GM21528 (cell line): ENCODE data around the gene GDAP2.

ENCODE experiments used
- ATAC-seq: cut with Tn5 transposase; IDR thresholded peaks from one replicate; pipeline ENCODE4 v1.9.1; 2021; ENCODE audit warnings: mild to moderate bottlenecking, moderate library complexity; ENCODE audit not compliant: unreplicated experiment, low FRiP score

The GDAP2 gene

DNA sequence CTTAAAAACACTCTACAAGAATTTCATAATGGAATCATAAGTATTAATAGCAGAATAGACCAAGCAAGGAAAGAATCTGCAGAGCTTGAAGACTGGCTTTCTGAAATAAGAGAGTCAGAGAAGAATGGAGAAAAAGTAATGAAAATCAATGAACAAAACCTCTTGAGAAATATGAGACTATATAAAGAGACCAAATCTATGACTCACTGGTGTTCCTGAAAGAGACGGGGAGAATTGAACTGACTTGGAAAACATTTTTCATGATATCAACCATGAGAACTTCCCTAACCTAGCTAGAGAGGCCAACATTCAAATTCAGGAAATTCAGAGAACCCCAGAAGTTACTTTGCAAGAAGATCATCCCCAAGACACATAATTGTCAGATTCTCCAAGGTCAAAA is 85.6 kb downstream of the GDAP2 start:
- no peak for ATAC-seq

DNA sequence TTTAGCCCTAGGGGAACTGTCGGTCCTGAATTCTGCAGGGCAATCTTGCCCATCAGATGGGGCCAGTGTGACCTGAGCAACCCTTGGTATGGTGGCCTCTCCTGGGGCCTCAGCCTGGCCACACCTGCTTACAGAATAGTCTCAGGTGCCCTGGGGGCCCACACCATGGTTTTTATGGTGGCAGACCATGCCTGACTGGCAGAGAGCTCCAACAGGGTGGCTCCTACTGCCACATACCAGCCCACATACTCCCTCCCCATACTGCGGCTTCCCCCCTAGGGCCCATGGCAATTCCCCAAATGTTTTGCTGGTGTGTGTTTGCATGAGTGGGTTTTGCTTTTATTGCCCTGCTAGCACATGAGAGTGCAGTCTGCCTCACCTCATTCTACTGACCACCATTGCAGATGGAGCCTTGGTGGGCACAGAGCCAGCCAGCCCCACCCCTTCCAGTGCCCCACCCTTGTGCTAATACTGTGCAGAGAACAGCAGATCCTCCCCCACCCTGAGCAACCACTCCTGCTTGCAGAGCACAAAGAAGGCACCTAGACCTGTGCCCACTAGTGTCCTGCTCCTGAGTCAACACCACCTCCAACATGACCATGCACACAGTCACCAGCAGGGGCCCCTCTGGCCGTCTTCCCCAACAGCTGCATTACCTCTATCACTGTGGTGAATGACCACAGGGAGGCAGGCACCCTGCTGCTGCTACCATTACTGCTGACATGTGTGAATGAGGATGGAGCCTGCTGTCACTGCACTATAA is 86.8 kb downstream of the GDAP2 start:
- ATAC-seq, result no peak

DNA sequence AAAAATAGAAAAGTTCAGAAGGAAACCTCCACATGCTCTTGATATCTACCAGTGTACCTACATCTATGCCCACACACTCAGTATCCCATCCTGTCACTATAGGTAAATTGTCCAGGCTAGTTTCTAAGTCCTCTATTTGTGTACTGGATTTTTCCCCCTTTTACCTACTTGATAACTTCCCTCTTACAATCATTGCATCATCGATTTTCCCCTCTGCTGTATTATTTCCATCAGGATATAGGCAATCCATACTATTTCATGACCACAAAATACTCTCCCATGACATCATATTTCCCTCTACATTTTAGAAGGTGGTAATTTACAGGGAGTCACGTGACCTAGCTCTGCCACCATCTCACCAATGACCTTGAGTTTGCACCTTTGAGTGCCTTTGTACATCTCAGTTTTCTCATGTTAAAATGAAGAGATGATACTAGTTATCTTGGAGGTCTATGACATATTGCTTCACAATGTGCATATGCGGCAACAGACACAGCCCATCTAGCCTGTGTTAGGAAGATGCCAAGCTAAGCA is 88.2 kb downstream of the GDAP2 start:
- ATAC-seq, result no peak

DNA sequence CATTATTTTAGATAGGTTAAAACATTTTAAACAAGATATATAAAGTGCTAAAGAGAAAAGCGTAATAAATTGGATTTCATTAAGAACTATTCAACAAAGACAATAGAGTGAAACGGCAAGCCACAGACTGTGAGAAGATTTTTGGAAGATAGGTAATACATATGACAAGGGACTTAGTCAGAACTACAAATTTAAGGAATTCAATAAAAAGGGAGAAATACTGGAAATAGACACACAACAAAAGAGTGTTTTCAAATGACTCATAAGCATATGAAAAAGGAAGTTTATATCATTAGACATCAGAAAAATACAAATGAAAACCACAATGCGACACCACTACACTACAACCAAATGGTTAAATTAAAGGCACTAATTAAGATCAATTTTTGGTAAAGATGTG is 90.5 kb downstream of the GDAP2 start:
- ATAC-seq, result no peak

DNA sequence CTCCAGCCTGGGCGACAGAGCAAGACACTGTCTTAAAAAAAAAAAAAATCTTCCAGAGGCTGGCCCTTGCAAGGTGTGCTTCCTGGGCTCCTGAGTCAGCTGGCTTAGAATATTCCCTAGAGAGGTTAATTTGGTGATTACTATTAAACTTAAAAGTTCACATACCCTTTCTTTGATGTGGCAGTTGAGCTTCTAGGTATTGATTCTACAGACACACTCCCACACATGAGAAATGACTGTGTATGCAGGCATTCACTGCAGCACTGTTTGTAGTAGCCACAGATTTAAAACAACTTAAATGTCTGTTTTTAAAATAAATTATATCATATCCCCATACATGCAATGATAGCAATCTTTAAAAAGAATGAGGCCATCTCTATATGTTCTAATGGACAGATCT is 93.4 kb downstream of the GDAP2 start:
- no peak for ATAC-seq

DNA sequence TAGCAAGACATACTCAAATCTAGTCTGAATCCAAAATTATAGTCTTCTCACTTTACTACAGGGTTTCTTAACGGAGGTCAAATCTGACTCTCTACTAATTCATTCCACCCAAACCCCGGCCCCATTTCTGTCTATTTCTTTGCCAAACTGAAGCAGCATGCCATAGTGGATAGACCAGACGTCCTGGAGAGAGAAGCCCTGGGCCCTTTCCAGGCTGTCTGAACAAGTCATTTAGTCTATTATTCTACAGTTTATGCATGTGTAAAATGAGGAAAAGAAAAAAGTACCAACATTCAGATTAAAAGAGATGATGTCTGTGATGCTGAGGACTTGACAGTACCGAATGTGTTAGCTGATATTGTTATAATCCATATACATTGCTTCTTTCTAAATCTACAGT is 95.0 kb downstream of the GDAP2 start:
- no peak for ATAC-seq

DNA sequence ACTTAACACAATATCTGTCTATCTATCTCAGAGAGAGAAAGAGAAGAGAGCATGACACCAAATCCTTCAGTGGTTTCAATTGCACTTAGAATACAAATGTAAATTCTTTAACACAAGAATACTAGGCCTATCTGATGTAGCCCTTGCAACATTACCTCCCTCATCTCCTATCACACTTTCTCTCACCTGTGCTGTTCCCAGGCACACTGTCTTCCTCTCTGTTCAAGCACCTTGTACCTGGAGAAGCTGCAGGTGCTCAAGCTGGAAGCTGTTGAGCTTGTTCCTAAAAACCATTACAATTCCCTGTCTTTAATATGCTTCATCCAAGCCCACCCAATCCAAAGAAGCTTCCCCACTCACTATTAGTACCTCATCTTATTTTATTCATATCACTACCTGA is 97.0 kb downstream of the GDAP2 start:
- no peak for ATAC-seq

DNA sequence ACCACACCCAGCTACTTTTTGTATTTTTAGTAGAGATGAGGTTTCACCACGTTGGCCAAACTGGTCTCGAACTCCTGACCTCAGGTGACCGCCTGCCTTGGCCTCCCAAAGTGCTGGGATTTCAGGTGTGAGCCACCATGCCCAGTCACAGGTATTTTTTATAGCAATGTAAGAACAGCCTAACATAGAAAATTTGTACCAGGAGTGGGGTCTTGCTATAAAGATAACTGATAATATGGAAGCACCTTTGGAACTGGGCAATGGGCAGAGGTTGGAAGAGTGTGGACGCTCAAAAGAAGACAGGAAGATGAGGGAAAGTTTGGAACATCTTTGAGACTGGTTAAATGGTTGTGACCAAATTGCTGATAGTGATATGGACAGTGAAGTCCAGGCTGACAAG is 99.2 kb downstream of the GDAP2 start:
- no peak for ATAC-seq

DNA sequence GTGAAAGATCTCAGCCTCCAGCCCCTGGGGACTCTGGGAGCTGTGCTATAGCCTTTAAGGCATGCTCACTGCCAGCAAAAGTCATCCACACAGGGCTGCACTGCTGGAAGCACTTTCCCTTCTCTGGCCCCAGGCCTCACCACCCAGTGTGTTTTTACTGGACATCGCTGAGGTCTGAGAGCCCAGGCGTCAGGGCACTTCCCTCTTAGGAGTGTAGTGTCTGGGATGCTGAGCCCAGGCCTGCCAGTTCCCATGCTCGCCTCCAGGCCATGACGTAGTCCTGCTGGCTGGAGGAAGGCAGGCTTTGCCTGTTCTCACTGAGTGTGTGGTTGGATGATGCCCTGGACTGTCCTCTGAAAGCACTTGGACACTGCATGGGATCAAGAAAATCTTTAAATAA is 101.2 kb downstream of the GDAP2 start:
- ATAC-seq, result no peak

DNA sequence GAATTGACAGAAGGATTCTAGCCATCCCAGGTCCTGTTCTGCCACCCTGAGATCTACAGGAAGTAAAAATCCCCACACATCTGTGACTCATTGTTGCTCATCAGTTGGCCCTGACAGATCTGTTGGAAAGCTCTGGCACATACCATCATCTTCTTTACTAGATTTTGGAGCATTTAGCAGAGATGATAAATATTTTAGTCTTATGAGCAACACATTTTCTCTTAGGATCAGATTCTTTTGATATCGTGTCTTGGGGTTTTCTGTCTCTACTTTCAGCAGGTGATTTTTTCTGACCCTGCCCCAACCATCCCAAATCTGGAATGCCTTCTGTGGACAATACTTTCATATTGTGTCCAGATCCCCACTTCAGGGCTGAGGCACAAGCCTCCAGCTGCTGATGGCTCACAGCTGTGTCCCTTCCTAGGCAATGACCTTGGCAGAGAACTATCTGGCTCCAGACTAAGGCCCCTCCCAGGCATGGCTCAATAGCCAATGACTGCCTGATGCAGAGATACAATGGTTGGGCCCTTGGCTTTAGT is 102.8 kb downstream of the GDAP2 start:
- ATAC-seq, result no peak

DNA sequence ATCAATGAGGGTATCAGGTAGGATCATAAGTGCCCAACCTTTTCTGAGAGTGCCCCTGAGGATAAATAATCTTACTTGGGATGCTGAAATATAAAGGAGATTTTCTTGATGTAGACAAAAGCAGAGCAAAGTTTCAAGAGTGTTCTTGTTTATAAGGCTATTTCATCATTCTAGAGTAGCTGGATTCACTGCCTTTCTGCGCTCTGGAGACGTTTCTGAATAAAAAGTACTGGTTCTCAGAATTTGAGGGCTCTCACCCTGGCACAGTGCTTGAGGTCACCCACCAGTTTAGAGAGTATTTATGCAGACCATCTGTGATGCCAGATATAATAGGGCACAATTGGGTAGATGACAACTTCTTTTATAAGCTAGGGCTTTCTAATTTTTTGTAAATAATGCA is 103.3 kb downstream of the GDAP2 start:
- ATAC-seq, result no peak

DNA sequence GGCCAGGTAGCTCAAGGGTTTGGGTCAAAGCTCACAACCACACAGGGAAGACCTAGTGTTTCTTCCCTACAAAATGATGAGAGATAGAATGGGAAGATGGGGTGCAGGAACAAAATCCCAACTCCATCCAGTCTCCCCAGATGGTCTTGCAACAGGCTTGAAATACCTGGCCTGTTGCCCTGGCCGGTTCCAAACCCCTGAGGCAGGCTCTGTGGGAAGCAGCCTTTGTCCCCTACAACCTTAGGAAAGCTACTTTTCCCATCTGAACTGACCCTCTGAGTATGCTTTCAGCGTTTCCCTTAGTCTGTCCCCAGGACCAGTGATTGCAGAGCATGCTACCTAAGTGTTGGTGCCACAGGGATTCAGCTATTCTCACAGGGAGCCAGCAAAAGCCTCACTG is 104.0 kb downstream of the GDAP2 start:
- no peak for ATAC-seq

DNA sequence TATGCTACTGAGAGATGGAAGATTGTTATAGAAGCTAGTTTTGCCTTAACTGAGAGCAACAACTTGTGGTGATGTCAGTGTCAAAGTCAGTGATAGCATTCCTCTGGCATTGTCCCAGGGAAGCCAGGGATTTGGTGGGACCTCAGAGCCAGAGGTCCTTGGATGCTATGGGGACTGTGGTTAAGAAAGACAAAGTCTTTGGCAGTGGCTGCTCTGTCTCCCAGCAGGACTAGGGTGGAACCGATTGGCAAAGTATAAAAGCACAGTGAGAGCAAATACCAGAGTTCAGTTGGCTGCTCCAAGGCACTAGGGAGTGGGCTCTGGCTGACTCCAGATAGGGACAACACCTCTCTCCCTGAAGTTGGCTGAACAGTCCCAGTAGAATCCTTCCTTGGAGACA is 104.8 kb downstream of the GDAP2 start:
- no peak for ATAC-seq

DNA sequence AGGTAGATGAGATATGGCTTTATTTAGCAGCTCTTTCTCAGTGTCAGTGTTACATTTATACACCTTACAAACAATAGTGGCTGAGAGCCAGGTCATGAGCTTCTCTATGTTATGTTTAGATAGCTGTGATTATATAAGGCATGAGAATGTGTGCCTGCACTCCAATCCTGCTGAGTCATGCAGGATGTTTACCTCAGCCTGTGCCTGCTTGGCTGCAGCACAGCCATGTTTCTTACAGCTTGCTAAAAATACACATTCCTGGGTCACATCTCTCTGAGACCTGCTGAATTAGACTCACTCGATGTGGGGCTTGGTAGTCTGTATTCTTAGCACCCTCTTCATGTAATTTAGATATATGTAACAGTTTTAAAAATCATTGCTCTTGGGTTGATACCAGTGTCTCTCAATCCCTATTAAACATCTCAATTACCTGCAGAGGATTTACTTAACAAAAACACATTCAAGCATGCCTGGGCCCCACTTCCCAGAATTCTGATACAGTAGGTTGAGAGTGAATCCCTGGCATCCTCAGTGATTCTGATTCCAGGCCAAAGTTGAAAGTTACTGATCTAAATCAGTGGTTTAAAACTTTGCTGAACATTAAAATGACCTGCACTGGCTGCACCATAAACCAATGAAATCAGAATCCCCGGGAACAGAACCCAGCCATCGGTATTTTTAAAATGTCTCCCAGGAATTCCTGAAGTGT is 107.5 kb downstream of the GDAP2 start:
- no peak for ATAC-seq

DNA sequence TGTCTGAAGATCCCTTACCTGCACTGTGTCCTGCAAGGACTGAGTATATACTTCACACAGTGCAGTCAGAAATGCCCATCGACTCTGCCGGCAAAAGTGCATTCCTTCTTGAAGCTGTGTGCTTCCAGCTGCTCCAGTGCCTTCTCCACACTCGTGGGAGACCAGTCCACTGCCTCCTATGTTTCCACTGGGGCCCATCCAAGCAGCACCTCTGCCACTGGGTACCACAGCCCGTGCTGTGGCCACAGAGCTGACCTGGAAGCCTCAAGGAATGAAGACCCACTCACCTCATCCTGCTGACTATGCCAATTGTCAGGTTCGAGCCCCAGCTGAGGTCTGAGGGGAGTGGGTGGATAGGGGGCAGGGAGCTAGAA is 108.1 kb downstream of the GDAP2 start:
- no peak for ATAC-seq

DNA sequence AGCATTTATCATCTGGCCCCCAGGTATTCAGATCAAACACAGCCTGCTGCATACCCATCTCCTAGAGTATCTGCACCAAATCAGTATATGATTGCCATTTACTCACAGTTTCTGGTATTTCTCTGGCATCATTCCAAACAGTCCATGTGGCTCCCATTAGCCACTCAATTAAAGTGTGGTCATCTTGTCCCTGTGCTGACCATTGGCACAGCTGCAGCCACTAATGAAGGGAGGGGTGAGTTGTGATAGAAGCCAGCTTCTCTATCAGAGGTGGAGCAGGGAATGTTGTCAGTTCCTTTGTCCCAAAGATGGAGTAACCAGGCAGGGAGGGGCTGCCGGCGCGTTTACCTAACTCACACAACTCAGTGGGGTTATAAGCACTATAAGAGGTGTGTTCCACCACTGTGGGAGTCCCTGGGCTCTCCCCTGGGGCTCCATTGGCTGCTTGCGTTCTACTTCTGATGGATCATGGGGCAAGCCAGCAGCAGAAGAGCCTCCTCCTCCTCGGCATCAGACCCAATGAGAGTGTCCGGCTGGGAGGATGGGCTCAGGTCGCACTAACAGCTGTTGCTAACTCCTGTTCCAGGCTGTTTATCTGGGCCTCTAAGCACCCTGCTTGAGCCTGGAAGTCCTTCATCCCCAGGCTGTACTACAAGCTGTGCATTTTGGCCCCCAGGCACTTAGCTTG is 108.6 kb downstream of the GDAP2 start:
- no peak for ATAC-seq

DNA sequence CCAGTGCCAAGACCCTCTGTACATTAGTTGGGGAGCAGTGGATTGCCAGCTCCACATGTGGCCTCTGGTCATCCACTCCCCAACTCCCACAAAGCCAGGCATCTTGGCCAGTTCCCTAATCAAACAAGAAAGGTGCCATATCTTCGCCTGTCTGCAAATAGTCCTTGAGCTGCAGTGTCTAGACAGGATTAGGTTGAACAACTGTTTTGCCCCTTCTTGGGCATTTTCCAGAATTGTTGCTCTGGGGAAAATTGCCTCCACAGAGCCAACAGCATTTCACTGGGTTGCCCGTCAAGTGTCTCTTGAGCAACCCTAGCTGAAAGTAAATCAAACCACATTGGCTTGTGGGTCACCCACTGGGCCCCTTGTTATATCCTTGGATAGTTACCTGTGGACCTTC is 109.3 kb downstream of the GDAP2 start:
- no peak for ATAC-seq

DNA sequence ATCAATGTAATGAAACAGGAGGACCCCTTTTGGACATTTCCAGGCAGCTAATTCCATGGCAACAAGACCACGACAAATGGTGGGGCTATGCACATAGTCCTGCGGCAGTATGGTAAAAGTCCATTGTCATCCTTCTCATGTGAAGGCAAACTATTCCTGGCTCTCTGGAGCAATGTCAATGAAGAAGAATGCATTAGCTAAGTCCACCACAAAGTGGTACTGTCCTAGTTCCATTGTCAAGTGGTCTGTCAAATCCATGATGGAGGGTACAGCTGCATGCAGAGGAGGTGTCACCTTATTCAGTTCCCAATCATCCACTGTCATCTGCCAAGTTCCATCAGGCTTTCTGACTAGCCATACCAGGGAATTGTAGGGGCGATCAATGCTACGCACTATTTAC is 110.1 kb downstream of the GDAP2 start:
- no peak for ATAC-seq

DNA sequence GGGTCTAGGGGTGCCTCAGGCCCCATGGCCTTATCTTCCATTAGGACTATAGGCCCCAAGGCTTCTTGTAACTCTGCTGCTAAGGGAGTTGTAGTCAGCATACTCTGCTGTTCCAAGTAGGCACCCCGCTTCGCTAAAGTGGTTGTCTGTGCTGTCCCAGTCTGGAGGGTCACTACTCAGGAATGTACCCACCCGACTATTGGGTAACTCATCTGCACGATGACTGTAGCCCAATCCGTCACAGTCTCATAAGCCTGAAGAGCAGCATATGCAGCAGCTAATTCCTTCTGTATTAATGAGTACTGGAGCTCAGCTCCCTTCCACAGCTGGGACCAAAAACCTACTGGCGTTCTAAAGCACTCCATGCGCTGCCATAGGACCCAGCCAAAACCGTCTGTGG is 111.0 kb downstream of the GDAP2 start:
- no peak for ATAC-seq

DNA sequence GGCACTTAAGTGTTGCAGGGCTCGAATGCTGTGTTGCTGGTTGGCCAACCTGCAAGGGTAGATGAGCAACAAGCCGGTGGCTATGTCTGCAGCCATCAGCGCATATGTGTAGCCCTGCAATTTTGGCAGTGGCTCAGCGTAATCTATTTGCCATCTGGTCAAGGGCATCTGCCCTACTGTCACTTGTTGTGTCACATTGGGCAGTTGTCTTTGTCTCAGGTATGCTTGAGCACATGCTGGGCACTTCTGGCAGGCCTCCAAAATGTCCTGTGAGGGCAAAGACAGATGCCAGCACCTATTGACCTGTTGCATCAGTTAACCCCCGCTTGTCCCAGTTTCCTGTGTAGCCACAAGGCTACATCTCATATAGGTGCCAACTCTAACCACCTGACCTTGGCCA is 111.8 kb downstream of the GDAP2 start:
- no peak for ATAC-seq

DNA sequence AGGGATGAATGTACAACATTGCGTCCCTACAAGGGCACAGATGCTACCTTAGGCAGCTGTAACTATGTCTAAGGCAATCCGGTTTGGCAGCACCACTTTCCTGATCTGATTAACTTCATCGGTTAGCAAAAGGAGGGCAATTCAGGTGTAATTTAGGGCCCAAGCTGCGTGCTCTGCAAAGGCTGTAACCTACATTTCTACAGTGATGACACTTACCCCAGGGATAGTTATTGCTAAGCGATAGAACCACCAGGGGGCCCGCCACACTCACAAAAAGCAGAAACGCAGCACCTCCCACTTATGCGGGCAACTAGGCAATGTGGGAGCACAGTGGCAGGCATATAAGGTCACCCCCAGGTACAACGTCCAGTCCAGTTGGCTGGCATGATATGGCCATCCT is 113.5 kb downstream of the GDAP2 start:
- no peak for ATAC-seq
